ENCODE results near the gene CARD10. TPM values are rescaled to one million over a fixed set of nuclear protein-coding genes. Genes with fewer than 3 reads are reported as not detected.

The CARD10 gene
- total RNA-seq, 1 experiment from 2014 or later = 24.0 TPM

GRCh38 chr22:37502342-37503182, 16.7 kb downstream of the CARD10 start:
- no peak for DNase-seq (ENCODE audit: low read depth)

- peak; percentile 89 for DNase-seq (ENCODE audit: low read depth)
These were observed 17.4 kb downstream of the CARD10 start for GRCh38 chr22:37501610-37502341.

- no peak for DNase-seq (ENCODE audit: low read depth)
These were observed 18.2 kb downstream of the CARD10 start for GRCh38 chr22:37500745-37501609.

- DNase-seq (ENCODE audit: low read depth) = no peak
These were observed 19.2 kb downstream of the CARD10 start for GRCh38 chr22:37499789-37500540.

GRCh38 chr22:37499027-37499707, 20.0 kb downstream of the CARD10 start:
- no peak for DNase-seq (ENCODE audit: low read depth)

- DNase-seq (ENCODE audit: low read depth) = peak; percentile 37
These were observed 20.8 kb downstream of the CARD10 start for GRCh38 chr22:37498289-37498909.

GRCh38 chr22:37497062-37497599, 22.1 kb downstream of the CARD10 start:
- DNase-seq (ENCODE audit: low read depth) = peak; percentile 94

GRCh38 chr22:37496651-37497050, 22.6 kb downstream of the CARD10 start:
- DNase-seq (ENCODE audit: low read depth) = peak; percentile 76

GRCh38 chr22:37493979-37494378, 25.2 kb downstream of the CARD10 start:
- DNase-seq (ENCODE audit: low read depth) = no peak

GRCh38 chr22:37492428-37493344, 26.5 kb downstream of the CARD10 start:
- peak; percentile 45 for DNase-seq (ENCODE audit: low read depth)

GRCh38 chr22:37491559-37492427, 27.4 kb downstream of the CARD10 start:
- DNase-seq (ENCODE audit: low read depth) = no peak

GRCh38 chr22:37491106-37491505, 28.1 kb downstream of the CARD10 start:
- no peak for DNase-seq (ENCODE audit: low read depth)

- DNase-seq (ENCODE audit: low read depth) = no peak
These were observed 29.2 kb downstream of the CARD10 start for GRCh38 chr22:37489983-37490382.

- DNase-seq (ENCODE audit: low read depth) = no peak
These were observed 30.7 kb downstream of the CARD10 start for GRCh38 chr22:37488337-37489135.

GRCh38 chr22:37487571-37487970, 31.6 kb downstream of the CARD10 start:
- DNase-seq (ENCODE audit: low read depth) = no peak

- no peak for DNase-seq (ENCODE audit: low read depth)
These were observed 32.1 kb downstream of the CARD10 start for GRCh38 chr22:37487129-37487528.
